Ovary (tissue), 9 donors: ENCODE measurements around the gene MBD3L2. TPM values are rescaled to one million over a fixed set of nuclear protein-coding genes. Genes with fewer than 3 reads are reported as not detected.
A peak's percentile ranks its signal among the peaks of the same experiment; 100 is the strongest.

ENCODE experiments used
- DNase-seq, 5 donors: peaks; one replicate each; pipeline ENCODE4 v3.0.0-alpha.2; 2019 to 2020
- H3K27ac ChIP-seq, 2 donors: fragments of 200-600 bp; one replicate each; pipeline versions ENCODE4 v1.5.1 to v1.8.0; 2019 to 2022
- H3K27me3 ChIP-seq: fragments of 200-600 bp; one replicate; pipeline ENCODE4 v1.8.0; 2022
- H3K36me3 ChIP-seq: fragments of 200-600 bp; sonication (generic); one replicate; pipeline ENCODE4 v1.5.1; 2019
- H3K4me1 ChIP-seq: one replicate; pipeline ENCODE4 v1.8.1; 2013; ENCODE audit warnings: mild to moderate bottlenecking, moderate library complexity; ENCODE audit not compliant: insufficient read depth
- H3K4me3 ChIP-seq: fragments of 200-600 bp; sonication (generic); one replicate; pipeline ENCODE4 v1.5.1; 2017
- H3K9me3 ChIP-seq, 2 donors: fragments of 200-600 bp in 1 of 2; sonication (generic) in 1 of 2; one replicate each; pipeline versions ENCODE4 v1.5.1 to v1.8.1; 2013 to 2019; ENCODE audit warnings: mild to moderate bottlenecking in 1 of 2, moderate library complexity in 1 of 2
- CTCF ChIP-seq, 3 donors: fragments of 450-650 bp in 2 of 3; fragments of 200-600 bp in 1 of 3; IDR thresholded peaks; one replicate each; pipeline versions ENCODE4 v1.5.1 to v1.8.0; 2016 to 2022; ENCODE audit warnings: antibody characterized with exemption in 3 of 3, mild to moderate bottlenecking in 1 of 3
- EP300 ChIP-seq: sonication (generic); formaldehyde crosslinking; IDR thresholded peaks from one replicate; pipeline ENCODE4 v1.6.1; 2017; ENCODE audit warnings: antibody characterized with exemption
- POLR2A ChIP-seq: fragments of 450-650 bp; IDR thresholded peaks from one replicate; pipeline ENCODE4 v1.6.1; 2017; ENCODE audit warnings: antibody characterized with exemption, mild to moderate bottlenecking, moderate library complexity
- WGBS, 3 donors: extraction: QIAGEN DNeasy Blood & Tissue Kit in 1 of 3; methylation state at CpG; one replicate each; pipeline versions ENCODE4 v1.1.5 to v1.1.7; 2013 to 2017; 5-methylcytosine and 5-hydroxymethylcytosine counted together
- intact Hi-C, 4 donors: fragments of 100-400 bp; cut with DNase I; formaldehyde crosslinking; loops; one replicate each; pipeline versions ENCODE4 v1.11.0 to v1.15.1; 2022 to 2023
- polyA plus RNA-seq, 2 donors: library from polyadenylated mRNA; stranded (reverse); fragments of 200-250 nt in 1 of 2; fragments of 350-450 nt in 1 of 2; fragmentation: Illumina TruSeq in 1 of 2; extraction: RNeasy Lipid Tissue Mini Kit (QIAGEN cat#74804) in 1 of 2; gene quantifications; one replicate each; pipeline ENCODE4 v1.2.3, GENCODE V29; 2013 to 2014
- total RNA-seq, 7 donors: library from RNA; depleted of rRNA in 2 of 7; stranded (reverse); fragments of >200 nt in 2 of 7; fragmentation: NEBNext Ultra II Directional in 3 of 7; extraction: Animal tissue kit (Norgen Biotek cat#: 25700) in 3 of 7; gene quantifications; one replicate each; pipeline versions ENCODE4 v1.1.0 to v1.2.4, GENCODE V29; 2016 to 2023
- donor health status: DM: no; HTN: no; CAD: no; lungs with moderate emphysema.
- donor health status: DM: no; HTN: no; CAD: no.
- donor health status: Bipolar disorder and iron deficiency.
- donor health status: DM: yes; HTN: yes; CAD: no.
- donor health status: DM: no; HTN: no; CAD: no.
- donor health status: DM: yes; HTN: yes; CAD: no.

MBD3L2 gene
- total and polyA plus RNA-seq, 9 donors: not detected

- Histone ChIP-seq H3K27ac (no peak overlapping the region), H3K27me3 (no peaks in the 10 kb centered on the region), H3K4me1 (no peaks in the 10 kb centered on the region), H3K4me3 (no peak overlapping the region), H3K36me3 (no peaks in the 10 kb centered on the region), H3K9me3 (peaks cover 6 to 30% of the 10 kb centered on the region in 2 donors)
- no peak for DNase-seq
- intact Hi-C loops: no loop called here
- 96 to 97% (median 96%) methylated on average over 6 of the region's 6 CpGs for WGBS, 3 donors
- TF ChIP-seq CTCF (IDR thresholded peaks at IDR 0.05) (no peak), POLR2A (no peak), EP300 (no peak)
These were observed 39.9 kb downstream of the MBD3L2 start for GRCh38 chr19:7088999-7089398.

- H3K36me3 ChIP-seq: no peaks in the 10 kb centered on the region
- no peaks in the 10 kb centered on the region for H3K9me3 ChIP-seq
- H3K27me3 ChIP-seq: no peaks in the 10 kb centered on the region
- DNase-seq: no peak
- intact Hi-C loops: no loop called here
- peaks cover 2% of the 10 kb centered on the region for H3K4me1 ChIP-seq
- H3K27ac ChIP-seq: peak overlapping the region in 1 of 2 donors; percentile 93
- no peak overlapping the region for H3K4me3 ChIP-seq
- no peak for TF ChIP-seq EP300
- 93 to 98% (median 95%) methylated on average over 3 of the region's 3 CpGs for WGBS, 3 donors
These were observed 49.0 kb downstream of the MBD3L2 start for GRCh38 chr19:7098096-7098495.

GRCh38 chr19:7098701-7099596, 49.8 kb downstream of the MBD3L2 start:
- no peaks in the 10 kb centered on the region for H3K36me3 ChIP-seq
- peak; percentile 37 for TF ChIP-seq POLR2A
- TF ChIP-seq EP300: no peak
- peak overlapping the region; percentile 74 for H3K4me3 ChIP-seq
- H3K27ac ChIP-seq: peak overlapping the region; percentile 89 to 93
- DNase-seq: peak; percentile 92 to 97 (median 95)
- no peaks in the 10 kb centered on the region for H3K27me3 ChIP-seq
- 0 to 1% (median 1%) methylated on average over 78 of the region's 78 CpGs for WGBS, 3 donors
- peaks cover 2% of the 10 kb centered on the region for H3K4me1 ChIP-seq
- intact Hi-C loops: no loop called here
- no peaks in the 10 kb centered on the region for H3K9me3 ChIP-seq

GRCh38 chr19:7099597-7099921, 50.4 kb downstream of the MBD3L2 start:
- peak overlapping the region; percentile 89 to 93 for H3K27ac ChIP-seq
- intact Hi-C loops: no loop called here
- DNase-seq: no peak
- no peaks in the 10 kb centered on the region for H3K36me3 ChIP-seq
- peaks cover 2% of the 10 kb centered on the region for H3K4me1 ChIP-seq
- no peaks in the 10 kb centered on the region for H3K27me3 ChIP-seq
- TF ChIP-seq CTCF (IDR thresholded peaks at IDR 0.05) (no peak), EP300 (no peak), POLR2A (no peak)
- H3K4me3 ChIP-seq: peak overlapping the region; percentile 74
- WGBS, 3 donors: 9 to 10% (median 9%) methylated on average over 9 of the region's 9 CpGs
- H3K9me3 ChIP-seq: no peaks in the 10 kb centered on the region

Other genes with a start within 250 kb of the MBD3L2 start
- gene ADGRE1, start 161.7 kb upstream of the MBD3L2 start, total RNA-seq: under 1 TPM in 6 of 7 donors, not detected in 1; 0.12 to 0.79 (median 0.23) TPM
- under 1 TPM; 0.05 to 0.80 TPM for gene ADGRE1, start 161.7 kb upstream of the MBD3L2 start, polyA plus RNA-seq
- not detected for gene MBD3L2B, start 27.9 kb upstream of the MBD3L2 start, total RNA-seq
- not detected for gene MBD3L2B, start 27.9 kb upstream of the MBD3L2 start, polyA plus RNA-seq
- gene MBD3L5, start 18.7 kb upstream of the MBD3L2 start, total RNA-seq: not detected
- not detected for gene MBD3L5, start 18.7 kb upstream of the MBD3L2 start, polyA plus RNA-seq
- not detected for gene MBD3L4, start 9.1 kb upstream of the MBD3L2 start, total RNA-seq
- not detected for gene MBD3L4, start 9.1 kb upstream of the MBD3L2 start, polyA plus RNA-seq
- gene MBD3L3, start 9.4 kb downstream of the MBD3L2 start, total RNA-seq: not detected
- not detected for gene MBD3L3, start 9.4 kb downstream of the MBD3L2 start, polyA plus RNA-seq
- gene ZNF557, start 20.4 kb downstream of the MBD3L2 start, total RNA-seq: 10 to 100 TPM in 6 of 7 donors, 1 to 10 TPM in 1; 7.0 to 14.6 (median 12.3) TPM
- gene ZNF557, start 20.4 kb downstream of the MBD3L2 start, polyA plus RNA-seq: 1 to 10 TPM; 2.9 to 3.9 TPM
- 100 to 1,000 TPM in 4 of 7 donors, 10 to 100 TPM in 3; 77.2 to 203 (median 113) TPM for gene INSR, start 245.1 kb downstream of the MBD3L2 start, total RNA-seq
- 10 to 100 TPM; 30.2 to 42.2 TPM for gene INSR, start 245.1 kb downstream of the MBD3L2 start, polyA plus RNA-seq